Sigmoid colon (tissue), 7 donors: ENCODE results near the gene RAE1. TPM values are rescaled to one million over a fixed set of nuclear protein-coding genes. Genes with fewer than 3 reads are reported as not detected.

ENCODE experiments used
- DNase-seq: peaks from one replicate; pipeline ENCODE4 v3.0.0-alpha.2; 2019
- H3K27ac ChIP-seq, 4 donors: fragments of 200-600 bp; sonication (generic); one replicate each; pipeline ENCODE4 v1.5.1; 2016 to 2019; ENCODE audit warnings: mild to moderate bottlenecking in 1 of 4
- H3K27me3 ChIP-seq, 3 donors: fragments of 200-600 bp; sonication (generic); one replicate each; pipeline ENCODE4 v1.5.1; 2019; ENCODE audit warnings: mild to moderate bottlenecking in 1 of 3
- H3K36me3 ChIP-seq, 4 donors: fragments of 200-600 bp; sonication (generic); one replicate each; pipeline ENCODE4 v1.5.1; 2016 to 2019
- H3K4me1 ChIP-seq, 4 donors: fragments of 200-600 bp; sonication (generic); one replicate each; pipeline ENCODE4 v1.5.1; 2017 to 2019
- H3K4me3 ChIP-seq, 4 donors: fragments of 200-600 bp; sonication (generic); one replicate each; pipeline ENCODE4 v1.5.1; 2017 to 2019; ENCODE audit warnings: mild to moderate bottlenecking in 2 of 4, moderate library complexity in 1 of 4
- H3K9me3 ChIP-seq, 4 donors: fragments of 200-600 bp in 3 of 4; sonication (generic) in 3 of 4; one replicate each; pipeline versions ENCODE4 v1.5.1 to v1.6.1; 2013 to 2019
- CTCF ChIP-seq, 4 experiments: fragments of 450-650 bp in 3 of 4; fragments of 200-600 bp in 1 of 4; IDR thresholded peaks; one replicate each; pipeline ENCODE4 v1.5.1; 2016 to 2019; ENCODE audit warnings: antibody characterized with exemption in 4 of 4, mild to moderate bottlenecking in 3 of 4, moderate library complexity in 2 of 4
- EP300 ChIP-seq, 4 donors: sonication (generic); formaldehyde crosslinking; IDR thresholded peaks; one replicate each; pipeline ENCODE4 v1.6.1; 2017; ENCODE audit warnings: antibody characterized with exemption in 4 of 4
- POLR2A ChIP-seq, 2 donors: fragments of 450-650 bp; IDR thresholded peaks; one replicate each; pipeline ENCODE4 v1.6.1; 2016; ENCODE audit warnings: antibody characterized with exemption in 2 of 2, mild to moderate bottlenecking in 2 of 2, moderate library complexity in 2 of 2
- POLR2AphosphoS5 ChIP-seq, 4 donors: sonication (generic); formaldehyde crosslinking; IDR thresholded peaks; one replicate each; pipeline ENCODE4 v1.6.1; 2017; ENCODE audit warnings: antibody characterized with exemption in 4 of 4
- WGBS, 2 donors: extraction: QIAGEN DNeasy Blood & Tissue Kit; methylation state at CpG; one replicate each; pipeline ENCODE4 v1.1.7; 2013; 5-methylcytosine and 5-hydroxymethylcytosine counted together
- intact Hi-C: fragments of 100-400 bp; cut with DNase I; formaldehyde crosslinking; loops from one replicate; pipeline ENCODE4 v1.15.1; 2023
- polyA plus RNA-seq, 3 donors: library from polyadenylated mRNA; stranded (reverse); fragments of 200-250 nt; gene quantifications; one replicate each; pipeline ENCODE4 v1.2.3, GENCODE V29; 2013
- total RNA-seq, 4 donors: library from RNA; depleted of rRNA; stranded (reverse); fragments of >200 nt; gene quantifications; one replicate each; pipeline ENCODE4 v1.1.0, GENCODE V29; 2016
- donor health status: healthy with polysubstance abuse.
- donor health status: Bipolar disorder and iron deficiency.
- donor health status: healthy.

Gene RAE1
- total and polyA plus RNA-seq, 7 donors = 13.6 to 20.9 (median 16.4) TPM

GRCh38 chr20:57420571-57421252 is 69.7 kb downstream of the RAE1 start:
- DNase-seq = no peak
- peaks cover 0 to 2% (median 0%) of the 10 kb centered on the region in 4 donors for H3K4me1 ChIP-seq
- H3K9me3 ChIP-seq = no peaks in the 10 kb centered on the region
- H3K27me3 ChIP-seq = no peaks in the 10 kb centered on the region
- H3K4me3 ChIP-seq = no peak overlapping the region
- H3K27ac ChIP-seq = no peak overlapping the region
- no peaks in the 10 kb centered on the region for H3K36me3 ChIP-seq
- TF ChIP-seq POLR2A (IDR thresholded peaks at IDR 0.05) (no peak), EP300 (IDR thresholded peaks at IDR 0.05) (no peak), CTCF (IDR thresholded peaks at IDR 0.05) (no peak), POLR2AphosphoS5 (IDR thresholded peaks at IDR 0.05) (no peak)
- intact Hi-C loops = no loop called here
- WGBS, 2 donors = 86 to 88% methylated on average over 20 of the region's 20 CpGs

GRCh38 chr20:57421253-57422220 is 70.5 kb downstream of the RAE1 start:
- Histone ChIP-seq H3K27me3 (no peaks in the 10 kb centered on the region), H3K36me3 (no peaks in the 10 kb centered on the region), H3K27ac (no peak overlapping the region), H3K4me3 (no peak overlapping the region), H3K9me3 (no peaks in the 10 kb centered on the region), H3K4me1 (no peaks in the 10 kb centered on the region)
- intact Hi-C loops = no loop called here
- TF ChIP-seq CTCF (IDR thresholded peaks at IDR 0.05) = no peak
- TF ChIP-seq EP300 (IDR thresholded peaks at IDR 0.05) = no peak
- no peak for TF ChIP-seq POLR2A (IDR thresholded peaks at IDR 0.05)
- no peak for TF ChIP-seq POLR2AphosphoS5 (IDR thresholded peaks at IDR 0.05)
- DNase-seq = no peak
- WGBS, 2 donors = 90 to 91% methylated on average over 26 of the region's 26 CpGs

GRCh38 chr20:57422254-57422653 is 71.2 kb downstream of the RAE1 start:
- DNase-seq = no peak
- no peaks in the 10 kb centered on the region for H3K36me3 ChIP-seq
- no peak overlapping the region for H3K27ac ChIP-seq
- TF ChIP-seq EP300 (IDR thresholded peaks at IDR 0.05) (no peak), CTCF (IDR thresholded peaks at IDR 0.05) (no peak), POLR2AphosphoS5 (IDR thresholded peaks at IDR 0.05) (no peak), POLR2A (IDR thresholded peaks at IDR 0.05) (no peak)
- no peaks in the 10 kb centered on the region for H3K4me1 ChIP-seq
- H3K27me3 ChIP-seq = no peaks in the 10 kb centered on the region
- WGBS, 2 donors = 60 to 78% methylated on average over 7 of the region's 7 CpGs
- no peak overlapping the region for H3K4me3 ChIP-seq
- intact Hi-C loops = no loop called here
- H3K9me3 ChIP-seq = no peaks in the 10 kb centered on the region

- WGBS, 2 donors = 55 to 60% methylated on average over 17 of the region's 17 CpGs
These were observed 74.3 kb downstream of the RAE1 start for GRCh38 chr20:57425150-57426013.

More at GRCh38 chr20:57425150-57426013, 74.3 kb downstream of the RAE1 start:
- Histone ChIP-seq H3K9me3 (no peaks in the 10 kb centered on the region), H3K36me3 (no peaks in the 10 kb centered on the region), H3K27me3 (no peaks in the 10 kb centered on the region), H3K4me1 (no peaks in the 10 kb centered on the region), H3K27ac (no peak overlapping the region), H3K4me3 (no peak overlapping the region)
- intact Hi-C loops = no loop called here
- no peak for DNase-seq
- no peak for TF ChIP-seq POLR2A (IDR thresholded peaks at IDR 0.05)
- no peak for TF ChIP-seq EP300 (IDR thresholded peaks at IDR 0.05)
- no peak for TF ChIP-seq POLR2AphosphoS5 (IDR thresholded peaks at IDR 0.05)
- no peak for TF ChIP-seq CTCF (IDR thresholded peaks at IDR 0.05)
